HG03045 (cell line): ENCODE data around the gene APOL1.
"Not testable (repeated sequence)": the region's sequence is repeated elsewhere in the genome, so short reads cannot be mapped to it uniquely, and the experiment has no call there.

Experiments
- ATAC-seq: cut with Tn5 transposase; IDR thresholded peaks from one replicate; pipeline ENCODE4 v1.9.1; 2021; ENCODE audit warnings: mild to moderate bottlenecking, moderate library complexity; ENCODE audit not compliant: unreplicated experiment

Gene APOL1

DNA sequence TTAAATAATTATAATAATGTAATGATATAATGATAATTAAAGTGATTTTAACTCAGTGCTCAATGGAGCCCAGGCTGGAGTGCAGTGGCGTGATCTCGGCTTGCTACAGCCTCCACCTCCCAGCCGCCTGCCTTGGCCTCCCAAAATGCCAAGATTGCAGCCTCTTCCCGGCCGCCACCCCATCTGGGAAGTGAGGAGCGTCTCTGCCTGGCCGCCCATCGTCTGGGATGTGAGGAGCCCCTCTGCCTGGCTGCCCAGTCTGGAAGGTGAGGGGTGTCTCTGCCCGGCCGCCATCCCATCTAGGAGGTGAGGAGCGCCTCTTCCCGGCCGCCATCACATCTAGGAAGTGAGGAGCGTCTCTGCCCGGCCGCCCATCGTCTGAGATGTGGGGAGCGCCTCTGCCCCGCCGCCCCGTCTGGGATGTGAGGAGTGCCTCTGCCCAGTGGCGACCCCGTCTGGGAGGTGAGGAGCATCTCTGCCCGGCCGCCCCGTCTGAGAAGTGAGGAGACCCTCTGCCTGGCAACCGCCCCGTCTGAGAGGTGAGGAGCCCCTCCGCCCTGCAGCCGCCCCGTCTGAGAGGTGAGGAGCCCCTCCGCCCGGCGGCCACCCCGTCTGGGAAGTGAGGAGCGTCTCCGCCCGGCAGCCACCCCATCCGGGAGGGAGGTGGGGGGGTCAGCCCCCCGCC, 37.6 kb downstream of the APOL1 start:
- ATAC-seq = not testable (repeated sequence)

DNA sequence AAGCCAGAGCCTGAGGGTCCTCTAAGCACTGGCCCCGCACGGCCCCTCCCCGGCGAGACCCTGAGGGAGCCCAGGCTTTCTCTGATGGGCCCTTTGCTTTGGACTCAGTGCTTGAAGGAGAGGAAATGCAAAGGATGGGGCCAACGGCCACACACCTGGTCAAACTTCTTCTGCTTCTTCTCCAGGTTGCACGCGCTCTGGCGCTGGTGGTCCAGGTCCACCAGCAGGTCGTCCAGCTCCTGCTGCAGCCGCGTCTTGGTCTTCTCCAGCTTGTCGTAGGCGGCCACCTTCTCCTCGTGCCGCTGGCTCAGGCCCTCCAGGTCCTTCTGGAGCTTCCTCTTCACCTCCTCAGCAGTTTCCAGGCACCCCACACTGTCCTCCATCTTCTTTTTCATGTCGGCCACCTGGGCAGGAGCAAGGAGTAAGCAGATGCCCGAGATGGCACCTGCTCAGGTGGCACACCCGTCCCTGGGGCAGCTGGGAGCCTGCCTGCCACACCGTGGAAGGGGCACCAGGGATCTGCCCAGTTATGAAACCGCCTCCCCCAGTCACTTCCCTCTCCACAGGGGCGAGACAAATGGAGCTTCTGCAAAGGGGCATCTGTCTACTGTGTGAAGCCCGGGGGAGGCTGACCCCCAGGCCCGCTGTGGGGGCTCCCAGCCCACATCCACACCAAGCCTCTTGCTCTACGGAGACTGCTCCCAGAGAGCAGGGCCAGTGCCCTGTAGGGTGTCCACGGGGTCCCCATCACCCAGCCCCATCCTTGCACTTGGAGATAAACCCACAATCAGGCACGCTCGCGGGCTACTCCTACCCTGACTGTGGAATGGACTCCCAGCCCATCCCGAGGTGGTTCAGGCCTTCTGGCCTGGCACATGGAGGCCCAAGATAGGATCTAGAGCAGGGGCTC, 39.2 kb downstream of the APOL1 start:
- ATAC-seq = no peak

- ATAC-seq = no peak
Measured at GRCh38 chr22:36292823-36293530, 40.0 kb downstream of the APOL1 start.

DNA sequence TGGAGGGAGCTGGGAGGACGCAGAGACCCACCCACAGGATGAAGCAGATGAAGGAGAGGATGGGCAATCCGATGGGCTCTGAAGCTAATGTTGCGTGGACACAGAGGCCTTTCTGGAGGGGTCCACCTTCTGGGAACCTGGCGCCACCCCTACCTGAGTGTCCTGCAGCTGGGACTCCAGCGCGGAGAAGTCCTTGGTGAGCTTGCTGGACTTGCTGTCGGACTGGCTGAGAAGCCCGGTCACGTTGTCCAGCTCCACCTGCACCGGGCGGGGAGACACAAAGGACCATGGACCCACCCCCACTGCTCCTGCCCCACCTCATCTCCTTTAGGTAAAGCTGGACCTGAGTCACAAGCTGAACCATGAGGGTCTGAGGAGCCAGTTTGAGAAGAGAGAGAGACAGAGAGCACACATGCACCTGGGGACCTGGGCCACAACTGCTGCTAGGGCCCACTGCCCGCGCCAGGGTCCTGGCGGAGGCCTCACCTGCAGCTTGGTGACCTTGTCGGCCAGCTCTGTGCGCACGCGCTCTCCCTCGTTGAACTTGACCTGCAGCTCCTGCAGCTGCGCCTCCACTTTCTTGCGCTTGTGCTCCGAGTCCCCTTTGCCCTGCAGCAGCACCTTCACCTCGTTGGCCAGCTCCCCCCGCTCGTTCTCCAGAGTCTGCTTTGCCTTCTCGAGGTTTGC, 40.8 kb downstream of the APOL1 start:
- ATAC-seq = no peak

- ATAC-seq = no peak
Measured at GRCh38 chr22:36294293-36294620, 41.3 kb downstream of the APOL1 start.

DNA sequence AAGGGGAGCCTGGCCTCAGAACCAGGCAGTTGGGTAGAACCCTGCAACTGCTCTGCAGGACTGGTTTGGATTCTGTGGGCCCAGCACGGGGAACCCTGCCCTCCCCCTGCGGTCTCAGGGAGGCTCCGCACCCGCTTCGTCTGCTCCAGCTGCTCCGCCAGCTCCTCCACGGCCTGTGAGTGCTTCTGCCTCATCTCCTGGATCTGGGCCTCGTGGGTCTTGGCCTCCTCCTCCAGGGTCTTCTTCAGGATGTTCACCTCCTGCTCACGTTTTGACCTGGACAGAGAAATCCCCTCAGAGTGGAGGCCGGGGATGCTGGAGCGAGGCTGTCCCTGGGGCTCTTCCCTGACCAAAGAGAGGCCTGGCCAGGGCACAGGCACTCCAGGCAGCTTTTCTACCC, 41.9 kb downstream of the APOL1 start:
- no peak for ATAC-seq

- no peak for ATAC-seq
Measured at GRCh38 chr22:36295247-36295646, 42.3 kb downstream of the APOL1 start.

GRCh38 chr22:36296690-36297089, 43.8 kb downstream of the APOL1 start:
- ATAC-seq = no peak

- no peak for ATAC-seq
Measured at GRCh38 chr22:36297568-36297967, 44.6 kb downstream of the APOL1 start.

- ATAC-seq = no peak
Measured at GRCh38 chr22:36298118-36298517, 45.2 kb downstream of the APOL1 start.

DNA sequence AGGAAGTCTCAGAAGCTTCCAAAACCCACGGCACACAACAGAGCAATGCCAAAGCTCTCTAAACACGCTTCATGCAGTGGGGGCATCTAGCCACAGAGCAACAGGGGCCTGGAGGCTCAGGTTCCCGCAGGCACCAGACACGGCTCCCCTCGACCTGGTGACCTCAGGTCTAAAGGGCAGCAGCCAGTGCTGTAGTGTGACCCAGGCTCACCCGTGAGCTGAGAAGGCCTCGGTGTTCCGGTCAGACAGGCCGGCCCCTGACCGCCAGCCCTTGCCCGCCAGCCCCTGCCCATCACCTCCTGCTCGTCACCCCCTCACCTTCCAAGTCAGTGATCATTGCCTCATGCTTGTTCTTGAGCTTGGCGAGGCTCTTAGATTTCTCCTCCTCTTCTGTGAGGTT, 45.7 kb downstream of the APOL1 start:
- ATAC-seq = no peak

DNA sequence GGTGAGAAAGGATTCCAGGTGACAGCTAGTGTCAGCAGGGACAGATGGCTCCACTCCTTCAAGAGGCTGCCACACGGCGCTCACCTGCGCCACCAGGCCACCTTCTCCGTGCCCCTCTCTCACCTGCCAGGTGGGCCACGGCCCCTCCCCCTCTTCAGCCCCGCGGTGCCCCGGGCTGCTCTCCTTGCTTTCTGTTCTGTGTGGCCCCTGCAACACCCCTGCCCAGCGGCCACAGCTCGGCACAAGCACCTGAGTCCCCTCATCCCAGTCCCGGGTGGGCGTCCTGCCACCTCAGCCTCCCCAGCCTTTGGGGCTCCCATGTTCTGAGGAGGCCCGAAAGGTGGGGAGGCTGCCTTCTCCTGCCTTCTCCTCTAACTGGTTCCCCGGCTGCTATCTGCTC, 46.4 kb downstream of the APOL1 start:
- ATAC-seq = no peak

- ATAC-seq = no peak
Measured at GRCh38 chr22:36299911-36300310, 47.0 kb downstream of the APOL1 start.

GRCh38 chr22:36300396-36301212, 47.7 kb downstream of the APOL1 start:
- ATAC-seq = no peak

DNA sequence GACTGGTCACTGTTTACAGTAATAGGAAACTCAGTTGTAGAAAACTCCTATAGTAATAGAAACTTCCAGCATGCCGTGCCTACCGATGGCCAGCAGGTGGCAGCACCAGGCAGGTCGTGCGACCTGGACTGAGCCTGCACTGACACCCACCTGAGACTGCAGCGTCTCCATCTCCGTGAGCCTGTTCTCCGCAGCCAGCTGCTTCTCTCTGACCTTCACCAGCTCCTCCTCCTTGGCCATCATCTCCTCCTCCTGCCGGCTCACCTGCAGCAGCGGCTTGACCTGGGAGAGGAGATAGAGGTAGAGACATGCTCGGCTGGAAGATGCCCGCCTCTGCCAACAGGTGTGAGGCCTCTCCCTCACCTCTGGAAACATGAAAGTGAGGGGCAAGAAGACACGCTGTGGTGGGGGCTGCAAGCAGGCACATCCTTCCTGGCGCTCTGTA, 48.5 kb downstream of the APOL1 start:
- ATAC-seq = no peak

DNA sequence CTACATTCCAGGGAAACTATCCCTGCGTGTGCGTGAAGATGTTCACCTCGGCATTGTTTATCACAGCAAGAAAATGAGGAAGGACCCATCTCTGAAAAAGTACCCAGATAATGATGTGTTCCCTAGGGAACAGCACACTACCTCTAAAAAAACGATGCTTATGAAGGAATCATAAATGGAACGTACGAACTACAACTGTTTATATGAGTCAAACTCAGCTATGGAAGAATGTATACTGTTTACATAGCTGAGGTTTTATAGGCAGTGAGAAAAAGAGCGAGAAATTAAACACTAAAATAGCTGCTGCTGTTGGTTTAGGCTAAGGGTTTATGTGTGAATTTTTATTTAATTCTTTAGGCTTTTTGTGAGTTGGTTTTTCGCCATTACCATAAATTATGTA, 48.9 kb downstream of the APOL1 start:
- no peak for ATAC-seq

- no peak for ATAC-seq
Measured at GRCh38 chr22:36302439-36303114, 49.6 kb downstream of the APOL1 start.

DNA sequence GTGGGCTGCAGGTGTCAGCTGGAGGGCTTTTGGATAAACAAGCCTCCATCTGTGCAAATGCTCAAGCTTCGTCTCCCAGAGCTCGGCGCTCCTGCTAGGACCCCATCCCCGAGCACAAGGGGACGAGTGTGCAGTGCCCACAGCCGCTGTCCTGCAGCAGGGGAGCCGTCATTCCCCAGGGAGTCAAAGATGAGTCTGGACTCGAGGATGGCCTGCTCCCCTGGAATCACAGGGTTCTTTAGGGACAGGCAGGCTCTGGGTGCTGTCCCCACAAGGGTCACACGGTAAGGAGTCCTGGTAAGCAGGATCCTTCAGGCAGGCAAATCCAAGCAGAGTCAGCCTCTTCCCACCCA, 50.2 kb downstream of the APOL1 start:
- ATAC-seq = no peak

- no peak for ATAC-seq
Measured at GRCh38 chr22:36303874-36304273, 50.9 kb downstream of the APOL1 start.

GRCh38 chr22:36304429-36304828, 51.5 kb downstream of the APOL1 start:
- ATAC-seq = no peak
